Amygdala (tissue), 56 donors: Measurements from ENCODE around the gene LUC7L3.
"Not testable (repeated sequence)": the region's sequence is repeated elsewhere in the genome, so short reads cannot be mapped to it uniquely, and the experiment has no call there.

Experiments
- DNase-seq, 56 donors: peaks; one replicate each; lab custom pipeline; 2025; lab: John Stamatoyannopoulos, UW

Gene LUC7L3

DNA sequence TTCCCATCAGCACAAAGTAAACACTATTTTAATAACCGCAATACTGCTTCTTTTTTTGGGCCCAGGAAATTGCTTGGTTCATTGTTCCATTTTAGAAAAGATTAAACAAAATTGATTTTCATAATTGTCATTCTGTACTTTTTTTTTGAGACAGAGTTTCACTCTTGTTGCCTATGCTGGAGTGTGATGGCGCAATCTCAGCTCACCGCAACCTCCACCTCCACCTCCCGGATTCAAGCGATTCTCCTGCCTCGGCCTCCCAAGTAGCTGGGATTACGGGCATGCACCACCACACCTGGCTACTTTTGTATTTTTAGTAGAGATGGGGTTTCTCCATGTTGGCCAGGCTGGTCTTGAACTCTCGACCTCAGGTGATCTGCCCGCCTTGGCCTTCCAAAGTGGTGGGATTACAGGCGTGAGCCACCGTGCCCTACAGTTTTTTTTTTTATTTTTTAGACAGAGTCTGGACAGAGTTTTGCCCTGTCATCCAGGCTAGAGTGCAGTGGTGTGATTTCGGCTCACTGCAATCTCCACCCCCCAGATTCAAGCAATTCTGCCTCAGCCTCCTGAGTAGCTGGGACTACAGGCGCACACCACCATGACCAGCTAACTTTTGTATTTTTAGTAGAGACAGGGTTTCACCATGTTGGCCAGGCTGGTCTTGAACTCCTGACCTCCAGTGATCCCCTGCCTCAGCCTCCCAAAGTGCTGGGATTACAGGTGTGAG, 85.5 kb downstream of the LUC7L3 start:
- DNase-seq, result not testable (repeated sequence)

GRCh38 chr17:50805486-50805885, 86.1 kb downstream of the LUC7L3 start:
- no peak for DNase-seq
